Measurements from ENCODE around the gene SVOP.

Gene SVOP

DNA sequence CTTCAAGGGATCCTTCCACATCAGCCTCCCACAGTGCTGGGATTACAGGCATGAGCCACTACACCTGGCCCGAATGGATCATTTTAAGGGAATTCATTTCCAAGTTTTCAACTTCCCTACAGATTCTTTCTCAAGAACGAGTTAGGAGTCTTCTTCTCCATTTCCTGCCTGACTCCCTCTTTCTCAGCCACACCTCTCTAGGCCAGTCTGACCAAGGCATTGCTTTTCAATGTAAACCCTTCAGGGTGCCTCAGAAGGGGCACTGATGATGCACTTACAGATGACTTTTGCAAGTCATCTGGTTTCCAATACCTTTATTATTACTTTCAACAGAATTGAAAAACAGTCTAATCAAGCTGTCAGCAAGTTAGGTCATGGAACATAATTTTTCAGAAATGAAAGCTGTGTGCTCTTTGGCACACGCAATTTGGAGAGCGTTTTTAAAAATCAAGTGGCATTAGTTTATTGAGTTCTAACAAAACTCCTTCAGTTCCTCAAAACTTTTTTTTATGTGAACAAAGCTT is 47.2 kb downstream of the SVOP start:
- H3K4me3 ChIP-seq (ENCODE audit: insufficient read depth, low read length, poor library complexity, severe bottlenecking), result no peak overlapping the region
- no peak overlapping the region for H2AFZ ChIP-seq (ENCODE audit: low read depth, low read length, severe bottlenecking)
- no peaks in the 10 kb centered on the region for H3K36me3 ChIP-seq (ENCODE audit: low read length)
- H3K4me2 ChIP-seq (ENCODE audit: low read depth, low read length, poor library complexity, severe bottlenecking), result no peak overlapping the region
- H3F3A ChIP-seq (ENCODE audit: insufficient read depth), result no peaks in the 10 kb centered on the region
- no peaks in the 10 kb centered on the region for H4K20me1 ChIP-seq (ENCODE audit: low read depth, low read length)
- no peaks in the 10 kb centered on the region for H3K27me3 ChIP-seq (ENCODE audit: low read length)
- H3K9ac ChIP-seq (ENCODE audit: low read length), result no peak overlapping the region
- no peaks in the 10 kb centered on the region for H3K9me2 ChIP-seq (replicated peaks; ENCODE audit: insufficient read depth, low read length)
- no peaks in the 10 kb centered on the region for H3K9me3 ChIP-seq (ENCODE audit: insufficient read depth, low read length)
- TF ChIP-seq, protein P1, sequence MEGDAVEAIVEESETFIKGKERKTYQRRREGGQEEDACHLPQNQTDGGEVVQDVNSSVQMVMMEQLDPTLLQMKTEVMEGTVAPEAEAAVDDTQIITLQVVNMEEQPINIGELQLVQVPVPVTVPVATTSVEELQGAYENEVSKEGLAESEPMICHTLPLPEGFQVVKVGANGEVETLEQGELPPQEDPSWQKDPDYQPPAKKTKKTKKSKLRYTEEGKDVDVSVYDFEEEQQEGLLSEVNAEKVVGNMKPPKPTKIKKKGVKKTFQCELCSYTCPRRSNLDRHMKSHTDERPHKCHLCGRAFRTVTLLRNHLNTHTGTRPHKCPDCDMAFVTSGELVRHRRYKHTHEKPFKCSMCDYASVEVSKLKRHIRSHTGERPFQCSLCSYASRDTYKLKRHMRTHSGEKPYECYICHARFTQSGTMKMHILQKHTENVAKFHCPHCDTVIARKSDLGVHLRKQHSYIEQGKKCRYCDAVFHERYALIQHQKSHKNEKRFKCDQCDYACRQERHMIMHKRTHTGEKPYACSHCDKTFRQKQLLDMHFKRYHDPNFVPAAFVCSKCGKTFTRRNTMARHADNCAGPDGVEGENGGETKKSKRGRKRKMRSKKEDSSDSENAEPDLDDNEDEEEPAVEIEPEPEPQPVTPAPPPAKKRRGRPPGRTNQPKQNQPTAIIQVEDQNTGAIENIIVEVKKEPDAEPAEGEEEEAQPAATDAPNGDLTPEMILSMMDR (IDR thresholded peaks at IDR 0.05; ENCODE audit: insufficient read depth, low read length, poor library complexity, severe bottlenecking), result no peak
- no peak for TF ChIP-seq EZH2phosphoT487 (conservative IDR thresholded peaks at IDR 0.05; ENCODE audit: low read length)
- H3K79me2 ChIP-seq (ENCODE audit: insufficient read depth, low read length), result no peaks in the 10 kb centered on the region
- H3K27ac ChIP-seq (ENCODE audit: low read depth, low read length), result no peak overlapping the region

DNA sequence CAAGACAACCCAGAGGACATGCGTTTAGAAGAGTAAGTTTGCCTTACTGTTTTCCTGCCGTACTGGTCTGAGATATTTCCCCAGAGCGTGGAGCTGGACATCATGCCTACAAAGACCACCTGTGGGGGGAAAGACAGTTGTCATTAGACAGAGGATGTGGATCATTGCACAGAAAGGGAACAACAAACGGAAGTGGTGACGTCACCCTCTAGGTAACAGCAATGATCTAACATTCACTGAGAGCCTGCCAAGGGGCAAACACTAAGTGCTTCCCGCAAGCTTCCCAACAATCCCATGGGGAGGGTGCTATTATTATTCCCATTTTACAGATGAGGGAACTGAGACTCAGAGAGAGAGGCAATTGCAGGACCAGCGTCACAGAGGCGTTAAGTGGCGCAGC is 48.5 kb downstream of the SVOP start:
- Histone ChIP-seq H3K9ac (ENCODE audit: low read length) (no peak overlapping the region), H3K27ac (ENCODE audit: low read depth, low read length) (no peak overlapping the region), H3K9me3 (ENCODE audit: insufficient read depth, low read length) (no peaks in the 10 kb centered on the region), H3K27me3 (ENCODE audit: low read length) (no peaks in the 10 kb centered on the region), H3K4me3 (ENCODE audit: insufficient read depth, low read length, poor library complexity, severe bottlenecking) (no peak overlapping the region), H3K36me3 (ENCODE audit: low read length) (no peaks in the 10 kb centered on the region), H3K79me2 (ENCODE audit: insufficient read depth, low read length) (no peaks in the 10 kb centered on the region), H3K9me2 (replicated peaks; ENCODE audit: insufficient read depth, low read length) (no peaks in the 10 kb centered on the region), H3K4me2 (ENCODE audit: low read depth, low read length, poor library complexity, severe bottlenecking) (no peak overlapping the region), H4K20me1 (ENCODE audit: low read depth, low read length) (no peaks in the 10 kb centered on the region), H3F3A (ENCODE audit: insufficient read depth) (no peaks in the 10 kb centered on the region), H2AFZ (ENCODE audit: low read depth, low read length, severe bottlenecking) (no peak overlapping the region)
- TF ChIP-seq, protein P1 (IDR thresholded peaks at IDR 0.05; ENCODE audit: insufficient read depth, low read length, poor library complexity, severe bottlenecking), result no peak
- no peak for TF ChIP-seq EZH2phosphoT487 (conservative IDR thresholded peaks at IDR 0.05; ENCODE audit: low read length)

DNA sequence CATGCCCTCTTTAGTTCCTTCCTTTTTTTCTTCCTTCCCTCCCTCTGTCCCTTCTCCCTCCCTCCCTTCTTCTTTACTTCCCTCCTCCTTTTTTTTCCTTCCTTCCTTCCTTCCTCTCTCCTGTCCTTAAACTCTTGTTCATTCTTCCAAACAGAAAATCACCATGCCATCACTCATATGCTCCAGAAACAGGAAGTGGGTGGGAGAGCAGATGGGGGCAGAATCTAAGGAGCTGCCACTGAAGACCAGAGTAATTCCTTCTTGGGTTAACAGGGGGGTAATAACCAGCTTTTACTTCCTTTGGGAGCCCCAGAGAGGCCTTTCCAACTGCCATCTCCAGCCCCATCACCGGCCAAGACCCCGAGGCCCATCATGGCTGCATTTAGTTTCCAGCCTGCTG is 51.2 kb downstream of the SVOP start:
- no peak for TF ChIP-seq EZH2phosphoT487 (conservative IDR thresholded peaks at IDR 0.05; ENCODE audit: low read length)
- TF ChIP-seq, protein P1 (IDR thresholded peaks at IDR 0.05; ENCODE audit: insufficient read depth, low read length, poor library complexity, severe bottlenecking), result no peak
- H3K4me2 ChIP-seq (ENCODE audit: low read depth, low read length, poor library complexity, severe bottlenecking), result no peak overlapping the region
- no peaks in the 10 kb centered on the region for H3K79me2 ChIP-seq (ENCODE audit: insufficient read depth, low read length)
- no peaks in the 10 kb centered on the region for H3K9me2 ChIP-seq (replicated peaks; ENCODE audit: insufficient read depth, low read length)
- H3K27me3 ChIP-seq (ENCODE audit: low read length), result no peaks in the 10 kb centered on the region
- H4K20me1 ChIP-seq (ENCODE audit: low read depth, low read length), result no peaks in the 10 kb centered on the region
- no peak overlapping the region for H3K27ac ChIP-seq (ENCODE audit: low read depth, low read length)
- no peak overlapping the region for H3K9ac ChIP-seq (ENCODE audit: low read length)
- H2AFZ ChIP-seq (ENCODE audit: low read depth, low read length, severe bottlenecking), result no peak overlapping the region
- H3F3A ChIP-seq (ENCODE audit: insufficient read depth), result no peaks in the 10 kb centered on the region
- H3K4me3 ChIP-seq (ENCODE audit: insufficient read depth, low read length, poor library complexity, severe bottlenecking), result no peak overlapping the region
- H3K9me3 ChIP-seq (ENCODE audit: insufficient read depth, low read length), result no peaks in the 10 kb centered on the region
- H3K36me3 ChIP-seq (ENCODE audit: low read length), result no peaks in the 10 kb centered on the region

Measured in SU-DHL-6 (cell line).